ENCODE results near the gene RHOT2.

RHOT2 gene

GRCh38 chr16:648071-648780 is 19.7 kb upstream of the RHOT2 start:
- no peak for DNase-seq

- peak; percentile 90 for DNase-seq
Measured at GRCh38 chr16:648781-649589, 18.9 kb upstream of the RHOT2 start, which contains the start of gene WDR90. Gene WDR90 (plus strand): TSS chr16:649365. CDS start chr16:649417, 52 bp downstream.

- no peak for DNase-seq
Measured at GRCh38 chr16:649631-650030, 18.3 kb upstream of the RHOT2 start.

GRCh38 chr16:651844-652243 is 16.1 kb upstream of the RHOT2 start:
- no peak for DNase-seq

- DNase-seq: no peak
Measured at GRCh38 chr16:652454-653305, 15.3 kb upstream of the RHOT2 start.

GRCh38 chr16:654034-654433 is 13.9 kb upstream of the RHOT2 start:
- DNase-seq: no peak

- no peak for DNase-seq
Measured at GRCh38 chr16:657487-657886, 10.4 kb upstream of the RHOT2 start.

GRCh38 chr16:658679-659571 is 9.0 kb upstream of the RHOT2 start:
- DNase-seq: no peak

GRCh38 chr16:659618-660017 is 8.3 kb upstream of the RHOT2 start:
- DNase-seq: no peak

GRCh38 chr16:660132-660458 is 7.8 kb upstream of the RHOT2 start:
- DNase-seq: no peak

GRCh38 chr16:660459-661183 is 7.3 kb upstream of the RHOT2 start:
- DNase-seq: peak; percentile 61

GRCh38 chr16:661184-661821 is 6.6 kb upstream of the RHOT2 start:
- no peak for DNase-seq

- DNase-seq: no peak
Measured at GRCh38 chr16:662095-662494, 5.8 kb upstream of the RHOT2 start.

- DNase-seq: no peak
Measured at GRCh38 chr16:662597-662996, 5.3 kb upstream of the RHOT2 start.

- no peak for DNase-seq
Measured at GRCh38 chr16:666572-666971, 1.4 kb upstream of the RHOT2 start.

- no peak for DNase-seq
Measured at GRCh38 chr16:667113-667779, 686 bp upstream of the RHOT2 start.

GRCh38 chr16:668519-669171 is 713 bp downstream of the RHOT2 start:
- DNase-seq: no peak

GRCh38 chr16:669666-670065 is 1.7 kb downstream of the RHOT2 start:
- DNase-seq: no peak

GRCh38 chr16:670485-671352 is 2.8 kb downstream of the RHOT2 start:
- no peak for DNase-seq

All from effector CD8-positive, alpha-beta T cell (primary cell).